ENCODE data around the gene CRELD1.
"Not testable (repeated sequence)": the region's sequence is repeated elsewhere in the genome, so short reads cannot be mapped to it uniquely, and the experiment has no call there.

Gene CRELD1

GRCh38 chr3:9898467-9899241 is 35.0 kb upstream of the CRELD1 start:
- Mint-ChIP-seq H3K36me3 (ENCODE audit: low read depth) (peaks cover 16% of the 10 kb centered on the region), H3K27me3 (no peaks in the 10 kb centered on the region), H3K9me3 (peaks cover 4% of the 10 kb centered on the region), H3K27ac (no peak overlapping the region), H3K4me1 (peaks cover 71% of the 10 kb centered on the region), H3K4me3 (no peak overlapping the region)
- DNase-seq (no peak), ATAC-seq (no peak)

GRCh38 chr3:9899289-9899791 is 34.3 kb upstream of the CRELD1 start:
- DNase-seq (no peak), ATAC-seq (no peak)
- no peak overlapping the region for H3K4me3 Mint-ChIP-seq
- peaks cover 9% of the 10 kb centered on the region for H3K36me3 Mint-ChIP-seq (ENCODE audit: low read depth)
- no peaks in the 10 kb centered on the region for H3K27me3 Mint-ChIP-seq
- no peak overlapping the region for H3K27ac Mint-ChIP-seq
- peaks cover 67% of the 10 kb centered on the region for H3K4me1 Mint-ChIP-seq
- H3K9me3 Mint-ChIP-seq: peaks cover 4% of the 10 kb centered on the region

- ATAC-seq, H3K27me3 Mint-ChIP-seq: not testable (repeated sequence)
Observed at GRCh38 chr3:9900965-9901415, 32.6 kb upstream of the CRELD1 start.

GRCh38 chr3:9901967-9902366 is 31.7 kb upstream of the CRELD1 start:
- ATAC-seq (peak; percentile 73), DNase-seq (peak; percentile 48)
- H3K9me3 Mint-ChIP-seq: no peaks in the 10 kb centered on the region
- peak overlapping the region; percentile 65 for H3K4me3 Mint-ChIP-seq
- no peaks in the 10 kb centered on the region for H3K36me3 Mint-ChIP-seq (ENCODE audit: low read depth)
- peak overlapping the region; percentile 78 for H3K27ac Mint-ChIP-seq
- peaks cover 44% of the 10 kb centered on the region for H3K4me1 Mint-ChIP-seq
- no peaks in the 10 kb centered on the region for H3K27me3 Mint-ChIP-seq

More at GRCh38 chr3:9900965-9901415, 32.6 kb upstream of the CRELD1 start:
- H3K4me1 Mint-ChIP-seq: peaks cover 53% of the 10 kb centered on the region
- DNase-seq; H3K4me3 Mint-ChIP-seq; H3K9me3 Mint-ChIP-seq; H3K36me3 Mint-ChIP-seq (ENCODE audit: low read depth): not testable (repeated sequence)
- H3K27ac Mint-ChIP-seq: peak overlapping the region; percentile 41

GRCh38 chr3:9902372-9903237 is 31.0 kb upstream of the CRELD1 start, which contains the start of gene IL17RE:
Gene IL17RE, plus strand, starts transcription at chr3:9902848. Its CDS starts 85 bp downstream, at chr3:9902933.
- ATAC-seq (peak; percentile 73), DNase-seq (peak; percentile 22)
- H3K9me3 Mint-ChIP-seq: no peaks in the 10 kb centered on the region
- H3K27me3 Mint-ChIP-seq: no peaks in the 10 kb centered on the region
- peaks cover 40% of the 10 kb centered on the region for H3K4me1 Mint-ChIP-seq
- H3K36me3 Mint-ChIP-seq (ENCODE audit: low read depth): no peaks in the 10 kb centered on the region
- peak within 1 kb of the TSS; percentile 78 for H3K27ac Mint-ChIP-seq
- peak within 1 kb of the TSS; percentile 65 for H3K4me3 Mint-ChIP-seq

GRCh38 chr3:9903238-9903624 is 30.4 kb upstream of the CRELD1 start:
- H3K9me3 Mint-ChIP-seq: no peaks in the 10 kb centered on the region
- ATAC-seq (no peak), DNase-seq (peak; percentile 36)
- no peaks in the 10 kb centered on the region for H3K27me3 Mint-ChIP-seq
- no peaks in the 10 kb centered on the region for H3K36me3 Mint-ChIP-seq (ENCODE audit: low read depth)
- peak overlapping the region; percentile 67 for H3K27ac Mint-ChIP-seq
- peak overlapping the region; percentile 65 for H3K4me3 Mint-ChIP-seq
- peaks cover 36% of the 10 kb centered on the region for H3K4me1 Mint-ChIP-seq

- Mint-ChIP-seq H3K4me1 (peaks cover 30% of the 10 kb centered on the region), H3K4me3 (no peak overlapping the region), H3K27me3 (no peaks in the 10 kb centered on the region), H3K36me3 (ENCODE audit: low read depth) (no peaks in the 10 kb centered on the region), H3K9me3 (no peaks in the 10 kb centered on the region), H3K27ac (no peak overlapping the region)
- DNase-seq (no peak), ATAC-seq (no peak)
Observed at GRCh38 chr3:9903904-9904303, 29.7 kb upstream of the CRELD1 start.

GRCh38 chr3:9906480-9906879 is 27.2 kb upstream of the CRELD1 start:
- Mint-ChIP-seq H3K27me3 (peaks cover 3% of the 10 kb centered on the region), H3K4me1 (peaks cover 33% of the 10 kb centered on the region), H3K36me3 (ENCODE audit: low read depth) (no peaks in the 10 kb centered on the region), H3K27ac (no peak overlapping the region), H3K9me3 (no peaks in the 10 kb centered on the region), H3K4me3 (no peak overlapping the region)
- ATAC-seq (no peak), DNase-seq (no peak)

GRCh38 chr3:9908286-9908685 is 25.3 kb upstream of the CRELD1 start:
- no peak overlapping the region for H3K27ac Mint-ChIP-seq
- H3K27me3 Mint-ChIP-seq: peaks cover 3% of the 10 kb centered on the region
- H3K36me3 Mint-ChIP-seq (ENCODE audit: low read depth): no peaks in the 10 kb centered on the region
- DNase-seq (no peak), ATAC-seq (no peak)
- H3K4me1 Mint-ChIP-seq: peaks cover 22% of the 10 kb centered on the region
- H3K4me3 Mint-ChIP-seq: no peak overlapping the region
- no peaks in the 10 kb centered on the region for H3K9me3 Mint-ChIP-seq

GRCh38 chr3:9909221-9910013 is 24.2 kb upstream of the CRELD1 start:
- ATAC-seq (peak; percentile 21), DNase-seq (no peak)
- Mint-ChIP-seq H3K4me1 (peaks cover 16% of the 10 kb centered on the region), H3K36me3 (ENCODE audit: low read depth) (no peaks in the 10 kb centered on the region), H3K9me3 (no peaks in the 10 kb centered on the region), H3K27ac (no peak overlapping the region), H3K4me3 (no peak overlapping the region), H3K27me3 (peaks cover 6% of the 10 kb centered on the region)

- H3K9me3 Mint-ChIP-seq: no peaks in the 10 kb centered on the region
- no peaks in the 10 kb centered on the region for H3K36me3 Mint-ChIP-seq (ENCODE audit: low read depth)
- ATAC-seq: no peak
- peaks cover 27% of the 10 kb centered on the region for H3K4me1 Mint-ChIP-seq
- H3K27ac Mint-ChIP-seq: no peak overlapping the region
- DNase-seq: no peak
- H3K27me3 Mint-ChIP-seq: peaks cover 6% of the 10 kb centered on the region
- H3K4me3 Mint-ChIP-seq: no peak overlapping the region
Observed at GRCh38 chr3:9911863-9912262, 21.8 kb upstream of the CRELD1 start.

GRCh38 chr3:9912294-9912935 is 21.2 kb upstream of the CRELD1 start:
- Mint-ChIP-seq H3K4me3 (no peak overlapping the region), H3K9me3 (no peaks in the 10 kb centered on the region), H3K36me3 (ENCODE audit: low read depth) (no peaks in the 10 kb centered on the region), H3K4me1 (peaks cover 27% of the 10 kb centered on the region), H3K27me3 (peaks cover 6% of the 10 kb centered on the region), H3K27ac (no peak overlapping the region)
- ATAC-seq: no peak
- no peak for DNase-seq

- H3K4me3 Mint-ChIP-seq: no peak overlapping the region
- H3K36me3 Mint-ChIP-seq (ENCODE audit: low read depth): no peaks in the 10 kb centered on the region
- H3K9me3 Mint-ChIP-seq: no peaks in the 10 kb centered on the region
- no peak overlapping the region for H3K27ac Mint-ChIP-seq
- H3K27me3 Mint-ChIP-seq: peaks cover 6% of the 10 kb centered on the region
- DNase-seq (no peak), ATAC-seq (no peak)
- peaks cover 27% of the 10 kb centered on the region for H3K4me1 Mint-ChIP-seq
Observed at GRCh38 chr3:9913601-9914000, 20.0 kb upstream of the CRELD1 start.

- peaks cover 6% of the 10 kb centered on the region for H3K27me3 Mint-ChIP-seq
- ATAC-seq (no peak), DNase-seq (no peak)
- H3K4me3 Mint-ChIP-seq: no peak overlapping the region
- H3K4me1 Mint-ChIP-seq: peaks cover 27% of the 10 kb centered on the region
- H3K9me3 Mint-ChIP-seq: no peaks in the 10 kb centered on the region
- no peaks in the 10 kb centered on the region for H3K36me3 Mint-ChIP-seq (ENCODE audit: low read depth)
- H3K27ac Mint-ChIP-seq: no peak overlapping the region
Observed at GRCh38 chr3:9914011-9914410, 19.6 kb upstream of the CRELD1 start.

Data from activated naive CD8-positive, alpha-beta T cell treated with anti-CD3 and anti-CD28 coated beads, Interleukin-2, amount 50 U/mL, for 24 hours (primary cell).